ENCODE data around the gene ACBD4.

GRCh38 chr17:45130681-45131615 lies 4.5 kb upstream of the ACBD4 start:
- TF ChIP-seq, protein P1, sequence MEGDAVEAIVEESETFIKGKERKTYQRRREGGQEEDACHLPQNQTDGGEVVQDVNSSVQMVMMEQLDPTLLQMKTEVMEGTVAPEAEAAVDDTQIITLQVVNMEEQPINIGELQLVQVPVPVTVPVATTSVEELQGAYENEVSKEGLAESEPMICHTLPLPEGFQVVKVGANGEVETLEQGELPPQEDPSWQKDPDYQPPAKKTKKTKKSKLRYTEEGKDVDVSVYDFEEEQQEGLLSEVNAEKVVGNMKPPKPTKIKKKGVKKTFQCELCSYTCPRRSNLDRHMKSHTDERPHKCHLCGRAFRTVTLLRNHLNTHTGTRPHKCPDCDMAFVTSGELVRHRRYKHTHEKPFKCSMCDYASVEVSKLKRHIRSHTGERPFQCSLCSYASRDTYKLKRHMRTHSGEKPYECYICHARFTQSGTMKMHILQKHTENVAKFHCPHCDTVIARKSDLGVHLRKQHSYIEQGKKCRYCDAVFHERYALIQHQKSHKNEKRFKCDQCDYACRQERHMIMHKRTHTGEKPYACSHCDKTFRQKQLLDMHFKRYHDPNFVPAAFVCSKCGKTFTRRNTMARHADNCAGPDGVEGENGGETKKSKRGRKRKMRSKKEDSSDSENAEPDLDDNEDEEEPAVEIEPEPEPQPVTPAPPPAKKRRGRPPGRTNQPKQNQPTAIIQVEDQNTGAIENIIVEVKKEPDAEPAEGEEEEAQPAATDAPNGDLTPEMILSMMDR (tag by site-specific recombination; IDR thresholded peaks at IDR 0.05) = no peak
- TF ChIP-seq ZNF274 (IDR thresholded peaks at IDR 0.05; ENCODE audit: low read length) (no peak), ZNF274 (tag by site-specific recombination; IDR thresholded peaks at IDR 0.05; ENCODE audit: borderline replicate concordance) (no peak), ZBTB7A (tag by site-specific recombination; IDR thresholded peaks at IDR 0.05; ENCODE audit: low read depth) (no peak), FEZF1 (tag by site-specific recombination; IDR thresholded peaks at IDR 0.05) (no peak), ZFP37 (tag by site-specific recombination; IDR thresholded peaks at IDR 0.05) (no peak), ZNF280D (tag by site-specific recombination; IDR thresholded peaks at IDR 0.05) (no peak), KLF16 (tag by site-specific recombination; IDR thresholded peaks at IDR 0.05) (no peak), KLF1 (tag by site-specific recombination; IDR thresholded peaks at IDR 0.05) (peak; percentile 47), ZNF48 (tag by site-specific recombination; IDR thresholded peaks at IDR 0.05) (no peak)

All from HEK293 (cell line).